Fibroblast of lung (primary cell): ENCODE measurements around the gene WSB1.

Experiments used
- CTCF ChIP-seq, 2 donors: IDR thresholded peaks in 1 of 2; conservative IDR thresholded peaks in 1 of 2; 1 replicate in 1 of 2; 2 replicates in 1 of 2; pipeline ENCODE4 v1.5.1; 2011 to 2012; ENCODE audit warnings: low read length in 2 of 2, control low read depth in 1 of 2, inconsistent platforms in 1 of 2, low read depth in 1 of 2, mild to moderate bottlenecking in 1 of 2
- EZH2 ChIP-seq: IDR thresholded peaks from 2 replicates; pipeline ENCODE4 v1.5.1; 2012; ENCODE audit warnings: low read length, control low read depth, mild to moderate bottlenecking; ENCODE audit errors: missing control alignments

DNA sequence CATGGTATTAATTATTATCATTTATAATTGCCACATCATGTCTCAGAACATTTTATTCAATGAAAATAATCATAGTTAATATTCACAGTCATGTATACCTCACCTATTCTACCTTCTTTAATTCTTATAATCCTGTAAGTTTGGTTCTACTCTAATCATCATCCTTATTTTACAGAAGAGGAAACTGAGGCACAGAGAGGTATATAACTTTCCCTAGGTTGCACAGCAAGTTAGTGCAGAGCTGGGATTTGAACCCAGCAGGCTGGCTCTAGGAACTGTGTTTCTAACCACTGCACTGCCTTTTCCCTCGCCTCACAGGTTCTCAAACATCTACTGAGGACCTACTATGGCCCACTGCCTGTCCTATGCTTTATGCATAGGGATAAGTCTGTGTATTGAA lies 32.7 kb downstream of the WSB1 start:
- TF ChIP-seq EZH2, result no peak
- no peak for TF ChIP-seq CTCF (conservative IDR thresholded peaks at IDR 0.05 in 1 of 2, IDR thresholded peaks at IDR 0.05 in 1 of 2; ENCODE audit: low read depth in 1 of 2, low read length in 2 of 2)
